ENCODE measurements around the gene BDKRB2.
A peak's percentile ranks its signal among the peaks of the same experiment; 100 is the strongest.

The BDKRB2 gene

GRCh38 chr14:96198430-96199130 lies 6.1 kb upstream of the BDKRB2 start:
- peak; percentile 36 for DNase-seq (ENCODE audit: low spot score)

- no peak for DNase-seq (ENCODE audit: low spot score)
Measured at GRCh38 chr14:96201157-96201556, 3.5 kb upstream of the BDKRB2 start.

- no peak for DNase-seq (ENCODE audit: low spot score)
Measured at GRCh38 chr14:96201965-96202364, 2.7 kb upstream of the BDKRB2 start.

- DNase-seq (ENCODE audit: low spot score), result no peak
Measured at GRCh38 chr14:96202441-96203094, 2.1 kb upstream of the BDKRB2 start.

- DNase-seq (ENCODE audit: low spot score), result no peak
Measured at GRCh38 chr14:96203116-96203515, 1.5 kb upstream of the BDKRB2 start.

GRCh38 chr14:96203635-96204034 lies 1.0 kb upstream of the BDKRB2 start:
- no peak for DNase-seq (ENCODE audit: low spot score)

GRCh38 chr14:96205059-96205977 lies 679 bp downstream of the BDKRB2 start:
- DNase-seq (ENCODE audit: low spot score), result no peak

GRCh38 chr14:96205978-96206360 lies 1.3 kb downstream of the BDKRB2 start:
- DNase-seq (ENCODE audit: low spot score), result no peak

GRCh38 chr14:96206461-96206860 lies 1.8 kb downstream of the BDKRB2 start:
- no peak for DNase-seq (ENCODE audit: low spot score)

- DNase-seq (ENCODE audit: low spot score), result no peak
Measured at GRCh38 chr14:96207686-96208085, 3.0 kb downstream of the BDKRB2 start.

- no peak for DNase-seq (ENCODE audit: low spot score)
Measured at GRCh38 chr14:96208739-96209138, 4.1 kb downstream of the BDKRB2 start.

GRCh38 chr14:96212140-96212539 lies 7.5 kb downstream of the BDKRB2 start:
- no peak for DNase-seq (ENCODE audit: low spot score)

- DNase-seq (ENCODE audit: low spot score), result no peak
Measured at GRCh38 chr14:96212896-96213295, 8.3 kb downstream of the BDKRB2 start.

GRCh38 chr14:96213871-96214465 lies 9.3 kb downstream of the BDKRB2 start:
- DNase-seq (ENCODE audit: low spot score), result no peak

GRCh38 chr14:96214793-96215192 lies 10.2 kb downstream of the BDKRB2 start:
- no peak for DNase-seq (ENCODE audit: low spot score)

GRCh38 chr14:96215452-96216244 lies 11.0 kb downstream of the BDKRB2 start:
- DNase-seq (ENCODE audit: low spot score), result no peak

GRCh38 chr14:96216627-96217026 lies 12.0 kb downstream of the BDKRB2 start:
- DNase-seq (ENCODE audit: low spot score), result no peak

GRCh38 chr14:96217376-96217913 lies 12.8 kb downstream of the BDKRB2 start:
- no peak for DNase-seq (ENCODE audit: low spot score)

- DNase-seq (ENCODE audit: low spot score), result no peak
Measured at GRCh38 chr14:96221109-96221650, 16.5 kb downstream of the BDKRB2 start.

- DNase-seq (ENCODE audit: low spot score), result no peak
Measured at GRCh38 chr14:96221841-96222240, 17.2 kb downstream of the BDKRB2 start.

Measured in CD4-positive, alpha-beta T cell treated with Interleukin-6 at 100 ng/mL for 8 hours (primary cell).